ENCODE measurements around the gene SH3GLB2. TPM values are rescaled to one million over a fixed set of nuclear protein-coding genes. Genes with fewer than 3 reads are reported as not detected.

SH3GLB2 gene
- total and polyA plus RNA-seq, 2 donors from 2014 or later = 118 to 128 TPM

DNA sequence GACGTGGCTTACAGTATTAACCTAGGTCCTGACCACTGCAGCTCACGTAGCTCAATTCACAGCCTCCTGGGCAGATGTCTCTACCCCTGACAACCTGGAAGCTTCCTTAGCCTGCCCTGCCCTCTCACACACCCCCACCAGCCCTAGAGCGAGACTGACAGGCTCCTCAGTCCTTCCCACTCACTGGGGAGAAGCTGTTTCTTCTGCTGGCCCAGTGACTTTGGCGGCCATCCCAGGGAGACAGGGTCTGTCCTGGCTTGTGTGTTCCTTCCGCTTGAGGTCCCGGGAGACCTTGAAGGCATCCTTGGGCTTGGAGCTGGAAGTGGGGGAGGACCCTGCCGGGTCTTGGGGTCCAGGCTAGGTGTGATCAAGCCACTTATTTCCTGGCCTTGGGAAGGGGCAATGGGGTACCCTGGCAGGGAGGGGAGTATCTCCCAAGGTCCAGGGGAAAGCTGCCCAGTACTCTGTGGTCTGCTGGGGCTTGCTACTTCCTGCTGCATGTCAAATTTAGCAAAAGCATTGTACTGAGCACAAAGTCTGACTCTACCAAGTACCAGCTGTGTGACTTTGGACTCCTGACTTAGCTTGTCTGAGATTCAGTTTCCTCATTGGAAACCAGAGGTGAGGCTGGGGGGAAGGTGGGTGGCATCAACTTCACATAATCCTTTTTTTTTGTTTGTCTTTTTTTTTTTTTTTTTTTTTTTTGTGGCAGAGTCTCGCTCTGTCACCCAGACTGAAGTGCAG is 10.2 kb upstream of the SH3GLB2 start:
- H3K9me3 ChIP-seq (ENCODE audit: control insufficient read depth in 2 of 3, insufficient read depth in 1 of 3, low read length in 3 of 3) = no peaks in the 10 kb centered on the region
- DNase-seq (peak in 1 of 5 donors; percentile 86), FAIRE-seq (no peak)
- H3K4me3 ChIP-seq (ENCODE audit: low read length in 3 of 3) = peak overlapping the region in 2 of 3 donors; percentile 25 to 93
- H3K4me1 ChIP-seq (ENCODE audit: control insufficient read depth in 2 of 3, insufficient read depth in 2 of 3, low read depth in 1 of 3, low read length in 3 of 3) = peaks cover 0 to 16% (median 7%) of the 10 kb centered on the region in 3 donors
- H3K27ac ChIP-seq (ENCODE audit: low read depth in 2 of 2, low read length in 2 of 2) = peak overlapping the region in 1 of 2 donors; percentile 50
- peaks cover 5 to 12% (median 10%) of the 10 kb centered on the region in 3 donors for H3K36me3 ChIP-seq (ENCODE audit: control insufficient read depth in 2 of 3, insufficient read depth in 3 of 3, low read length in 3 of 3)
- intact Hi-C loops (cut with DNase I) = no loop called here
- H3K9ac ChIP-seq (ENCODE audit: low read length in 3 of 3) = no peak overlapping the region
- no peak for TF ChIP-seq CTCF (IDR thresholded peaks at IDR 0.05; ENCODE audit: borderline replicate concordance, extremely low read depth, insufficient read depth)
- H3K27me3 ChIP-seq (ENCODE audit: control insufficient read depth, insufficient read depth, low read length) = no peaks in the 10 kb centered on the region

DNA sequence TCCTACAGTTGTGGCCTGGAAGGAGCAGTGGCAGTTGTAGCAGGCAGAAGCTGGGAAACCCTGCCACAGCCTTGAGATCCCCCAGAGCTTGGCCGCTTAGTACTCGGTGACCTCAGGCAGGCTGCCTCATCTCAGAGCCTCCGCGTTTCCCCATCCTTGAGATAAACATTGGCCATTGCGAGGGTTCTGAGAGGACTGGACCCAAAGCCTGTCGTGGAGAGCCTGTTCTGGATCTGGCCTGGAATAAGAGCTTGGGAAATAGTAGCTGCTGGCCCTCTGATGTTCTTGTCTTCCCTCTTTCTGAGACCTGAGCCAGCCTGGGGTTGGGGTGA is 9.6 kb upstream of the SH3GLB2 start:
- H3K9ac ChIP-seq (ENCODE audit: low read length in 3 of 3) = peak overlapping the region in 2 of 3 donors; percentile 5 to 84
- no peaks in the 10 kb centered on the region for H3K9me3 ChIP-seq (ENCODE audit: control insufficient read depth in 2 of 3, insufficient read depth in 1 of 3, low read length in 3 of 3)
- DNase-seq (no peak), FAIRE-seq (no peak)
- H3K36me3 ChIP-seq (ENCODE audit: control insufficient read depth in 2 of 3, insufficient read depth in 3 of 3, low read length in 3 of 3) = peaks cover 5 to 10% (median 10%) of the 10 kb centered on the region in 3 donors
- peak overlapping the region in 2 of 3 donors; percentile 64 to 93 for H3K4me3 ChIP-seq (ENCODE audit: low read length in 3 of 3)
- H3K27me3 ChIP-seq (ENCODE audit: control insufficient read depth, insufficient read depth, low read length) = no peaks in the 10 kb centered on the region
- TF ChIP-seq CTCF (IDR thresholded peaks at IDR 0.05; ENCODE audit: borderline replicate concordance, extremely low read depth, insufficient read depth) = no peak
- intact Hi-C loops (cut with DNase I) = no loop called here
- H3K27ac ChIP-seq (ENCODE audit: low read depth in 2 of 2, low read length in 2 of 2) = peak overlapping the region in 1 of 2 donors; percentile 50
- H3K4me1 ChIP-seq (ENCODE audit: control insufficient read depth in 2 of 3, insufficient read depth in 2 of 3, low read depth in 1 of 3, low read length in 3 of 3) = peaks cover 0 to 16% (median 7%) of the 10 kb centered on the region in 3 donors

DNA sequence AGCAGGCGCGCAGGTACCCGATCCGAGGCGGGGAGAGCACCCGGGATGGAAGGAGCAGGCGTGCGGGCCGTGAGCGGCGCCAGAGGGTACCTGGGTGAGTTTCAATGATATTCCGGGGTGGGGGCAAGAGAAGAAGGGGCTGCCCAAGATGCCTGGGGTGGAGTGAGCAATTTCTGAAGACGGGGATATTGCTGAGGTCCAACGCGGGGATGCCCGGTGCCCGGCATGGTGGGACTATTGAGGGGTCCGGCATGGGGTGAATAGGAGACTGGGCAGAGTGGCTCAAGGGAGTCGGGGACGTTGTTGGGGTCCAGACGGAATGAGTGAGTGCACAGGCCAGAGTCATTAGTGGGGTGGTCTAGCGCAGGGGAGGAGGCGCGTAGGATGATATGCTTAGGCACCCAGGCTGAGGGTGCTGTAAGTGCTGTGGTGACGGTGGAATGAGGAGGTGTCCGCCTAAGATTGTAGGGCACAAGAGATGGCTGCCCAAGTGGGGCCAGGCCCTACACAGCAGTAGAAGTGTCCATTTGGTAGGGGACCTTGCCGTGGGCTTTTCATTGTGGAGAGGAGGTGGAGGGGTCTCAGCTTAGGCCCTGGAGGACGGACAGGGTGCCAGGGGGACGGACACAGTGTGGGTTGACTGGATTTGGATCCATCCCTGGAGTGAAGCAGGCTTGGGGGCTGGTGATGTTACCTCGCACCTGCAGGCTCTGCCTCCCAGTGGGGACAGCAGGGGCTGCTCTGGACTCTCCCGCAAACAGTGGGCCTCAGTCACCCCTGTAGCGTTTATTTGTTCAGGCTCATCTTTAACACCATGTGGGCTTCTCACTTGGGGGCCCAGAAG is 9.0 kb upstream of the SH3GLB2 start:
- H3K36me3 ChIP-seq (ENCODE audit: control insufficient read depth in 2 of 3, insufficient read depth in 3 of 3, low read length in 3 of 3) = peaks cover 5 to 7% (median 5%) of the 10 kb centered on the region in 3 donors
- DNase-seq = no peak
- intact Hi-C loops (cut with DNase I) = no loop called here
- no peak for FAIRE-seq
- H3K27ac ChIP-seq (ENCODE audit: low read depth in 2 of 2, low read length in 2 of 2) = peak overlapping the region in 1 of 2 donors; percentile 67
- no peaks in the 10 kb centered on the region for H3K9me3 ChIP-seq (ENCODE audit: control insufficient read depth in 2 of 3, insufficient read depth in 1 of 3, low read length in 3 of 3)
- TF ChIP-seq CTCF (IDR thresholded peaks at IDR 0.05; ENCODE audit: borderline replicate concordance, extremely low read depth, insufficient read depth) = no peak
- H3K4me3 ChIP-seq (ENCODE audit: low read length in 3 of 3) = peak overlapping the region; percentile 64 to 93 (median 72)
- H3K9ac ChIP-seq (ENCODE audit: low read length in 3 of 3) = peak overlapping the region; percentile 5 to 84 (median 65)
- no peaks in the 10 kb centered on the region for H3K27me3 ChIP-seq (ENCODE audit: control insufficient read depth, insufficient read depth, low read length)
- peaks cover 0 to 16% (median 7%) of the 10 kb centered on the region in 3 donors for H3K4me1 ChIP-seq (ENCODE audit: control insufficient read depth in 2 of 3, insufficient read depth in 2 of 3, low read depth in 1 of 3, low read length in 3 of 3)

All from kidney (tissue), 14 donors.